SKM-1 treated with dmso at 0.1 percent for 144 hours (cell line): Measurements from ENCODE around the gene LATS2.

Experiments used
- DNase-seq: peaks from one replicate; lab custom pipeline; 2025; ENCODE audit not compliant: unreplicated experiment; lab: John Stamatoyannopoulos, UW

LATS2 gene

GRCh38 chr13:21061029-21061763 is at the start of gene LATS2:
Gene LATS2, minus strand, starts transcription at chr13:21061586. Its CDS starts 15,560 bp downstream, at chr13:21046026.
- peak; percentile 79 for DNase-seq

- DNase-seq = no peak
These were observed 47.8 kb upstream of the LATS2 start for GRCh38 chr13:21109168-21109567.

GRCh38 chr13:21106089-21106488 is 44.7 kb upstream of the LATS2 start:
- DNase-seq = no peak

- no peak for DNase-seq
These were observed 43.0 kb upstream of the LATS2 start for GRCh38 chr13:21104199-21105019.

GRCh38 chr13:21101865-21102576 is 40.6 kb upstream of the LATS2 start:
- no peak for DNase-seq

- DNase-seq = no peak
These were observed 39.8 kb upstream of the LATS2 start for GRCh38 chr13:21100994-21101757.

GRCh38 chr13:21100211-21100610 is 38.8 kb upstream of the LATS2 start:
- DNase-seq = no peak

GRCh38 chr13:21095311-21095710 is 33.9 kb upstream of the LATS2 start:
- DNase-seq = no peak

- DNase-seq = no peak
These were observed 28.4 kb upstream of the LATS2 start for GRCh38 chr13:21089830-21090229.

GRCh38 chr13:21088534-21088933 is 27.1 kb upstream of the LATS2 start:
- DNase-seq = no peak

- no peak for DNase-seq
These were observed 25.5 kb upstream of the LATS2 start for GRCh38 chr13:21086929-21087328.

- DNase-seq = no peak
These were observed 20.5 kb upstream of the LATS2 start for GRCh38 chr13:21081926-21082325.

GRCh38 chr13:21080593-21080891 is 19.2 kb upstream of the LATS2 start:
- DNase-seq = no peak

GRCh38 chr13:21079761-21080592 is 18.6 kb upstream of the LATS2 start:
- DNase-seq = peak; percentile 74

- no peak for DNase-seq
These were observed 17.8 kb upstream of the LATS2 start for GRCh38 chr13:21079221-21079620.

- DNase-seq = no peak
These were observed 17.1 kb upstream of the LATS2 start for GRCh38 chr13:21078501-21078900.

GRCh38 chr13:21077788-21078353 is 16.5 kb upstream of the LATS2 start:
- DNase-seq = no peak

GRCh38 chr13:21077076-21077787 is 15.8 kb upstream of the LATS2 start:
- no peak for DNase-seq

- no peak for DNase-seq
These were observed 14.9 kb upstream of the LATS2 start for GRCh38 chr13:21076253-21076652.
